H9 (cell line): Measurements from ENCODE around the gene FAM174C. TPM values are rescaled to one million over a fixed set of nuclear protein-coding genes. Genes with fewer than 3 reads are reported as not detected.

Experiments
- DNase-seq: peaks from one replicate; pipeline ENCODE4 v3.0.0-alpha.2; 2017
- H2AFZ ChIP-seq: one replicate; pipeline ENCODE4 v1.6.1; 2013; ENCODE audit warnings: mild to moderate bottlenecking, low read length, control low read depth, moderate library complexity
- H2AK5ac ChIP-seq: 2 replicates; pipeline ENCODE4 v1.6.1; 2013; ENCODE audit warnings: low read length, control low read depth, mixed read lengths; ENCODE audit not compliant: insufficient read length
- H2BK120ac ChIP-seq: one replicate; pipeline ENCODE4 v1.6.1; 2013; ENCODE audit warnings: low read depth, mild to moderate bottlenecking, low read length, control low read depth, inconsistent platforms; ENCODE audit not compliant: poor library complexity, severe bottlenecking
- H2BK12ac ChIP-seq: 2 replicates; pipeline ENCODE4 v1.6.1; 2013; ENCODE audit warnings: low read length, control low read depth, mixed read lengths, low read depth; ENCODE audit not compliant: insufficient read length
- H2BK15ac ChIP-seq: 2 replicates; pipeline ENCODE4 v1.6.1; 2013; ENCODE audit warnings: low read depth, low read length, control low read depth
- H2BK20ac ChIP-seq: one replicate; pipeline ENCODE4 v1.6.1; 2013; ENCODE audit warnings: low read depth, mild to moderate bottlenecking, low read length, control low read depth, inconsistent platforms; ENCODE audit not compliant: poor library complexity, severe bottlenecking
- H2BK5ac ChIP-seq: 2 replicates; pipeline ENCODE4 v1.6.1; 2013; ENCODE audit warnings: low read length, control low read depth, mixed read lengths; ENCODE audit not compliant: insufficient read length
- H3K14ac ChIP-seq: 2 replicates; pipeline ENCODE4 v1.6.1; 2013; ENCODE audit warnings: low read length, control low read depth; ENCODE audit not compliant: insufficient read depth
- H3K18ac ChIP-seq: 2 replicates; pipeline ENCODE4 v1.6.1; 2013; ENCODE audit warnings: low read depth, mild to moderate bottlenecking, mixed read lengths, low read length, control low read depth; ENCODE audit not compliant: insufficient read length
- H3K23ac ChIP-seq: 2 replicates; pipeline ENCODE4 v1.6.1; 2013; ENCODE audit warnings: low read length, control low read depth, mixed read lengths, low read depth; ENCODE audit not compliant: insufficient read length
- H3K23me2 ChIP-seq: 2 replicates; pipeline ENCODE4 v1.6.1; 2013; ENCODE audit warnings: low read depth, mild to moderate bottlenecking, mixed read lengths, low read length, control low read depth; ENCODE audit not compliant: insufficient read length, poor library complexity, severe bottlenecking
- H3K27ac ChIP-seq: 2 replicates; pipeline ENCODE4 v1.5.1; 2013; ENCODE audit warnings: low read length, control low read depth, mixed read lengths, low read depth; ENCODE audit not compliant: insufficient read length
- H3K27me3 ChIP-seq: 2 replicates; pipeline ENCODE4 v1.6.1; 2013; ENCODE audit warnings: low read length, control low read depth, inconsistent platforms; ENCODE audit not compliant: insufficient read depth
- H3K4ac ChIP-seq: 2 replicates; pipeline ENCODE4 v1.6.1; 2013; ENCODE audit warnings: low read depth, mild to moderate bottlenecking, control low read depth, inconsistent platforms, low read length, moderate library complexity
- H3K4me1 ChIP-seq: 2 replicates; pipeline ENCODE4 v1.6.1; 2013; ENCODE audit warnings: low read length, control low read depth, inconsistent platforms; ENCODE audit not compliant: insufficient read depth
- H3K4me2 ChIP-seq: 2 replicates; pipeline ENCODE4 v1.6.1; 2013; ENCODE audit warnings: low read length, control low read depth, mixed read lengths; ENCODE audit not compliant: insufficient read length, insufficient read depth
- H3K56ac ChIP-seq: 2 replicates; pipeline ENCODE4 v1.6.1; 2013; ENCODE audit warnings: low read depth, mild to moderate bottlenecking, mixed read lengths, low read length, control low read depth; ENCODE audit not compliant: insufficient read length
- H3K79me1 ChIP-seq: 2 replicates; pipeline ENCODE4 v1.6.1; 2013; ENCODE audit warnings: low read depth, mild to moderate bottlenecking, moderate library complexity, low read length, control low read depth, inconsistent platforms; ENCODE audit not compliant: insufficient read depth, poor library complexity, severe bottlenecking
- H3K79me2 ChIP-seq: 2 replicates; pipeline ENCODE4 v1.6.1; 2013; ENCODE audit warnings: low read length, control low read depth, inconsistent platforms; ENCODE audit not compliant: insufficient read depth
- H3K9ac ChIP-seq: 2 replicates; pipeline ENCODE4 v1.6.1; 2013; ENCODE audit warnings: low read length, control low read depth, mixed read lengths; ENCODE audit not compliant: insufficient read length; ENCODE audit errors: extremely low read depth
- H3K9me3 ChIP-seq: one replicate; pipeline ENCODE4 v1.6.1; 2013; ENCODE audit warnings: low read depth, low read length, inconsistent platforms; ENCODE audit not compliant: control insufficient read depth
- H3T11ph ChIP-seq: one replicate; pipeline ENCODE4 v1.6.1; 2013; ENCODE audit warnings: mild to moderate bottlenecking, low read length, control low read depth, inconsistent platforms
- H4K20me1 ChIP-seq: one replicate; pipeline ENCODE4 v1.6.1; 2013; ENCODE audit not compliant: control insufficient read depth, insufficient read length, insufficient read depth
- H4K5ac ChIP-seq: 2 replicates; pipeline ENCODE4 v1.6.1; 2013; ENCODE audit warnings: low read depth, mild to moderate bottlenecking, mixed read lengths, low read length, control low read depth; ENCODE audit not compliant: insufficient read length
- H4K8ac ChIP-seq: replicated peaks from 2 replicates; pipeline ENCODE4 v1.6.1; 2013; ENCODE audit warnings: low read length, control low read depth, mixed read lengths, low read depth; ENCODE audit not compliant: insufficient read length
- H4K91ac ChIP-seq: 2 replicates; pipeline ENCODE4 v1.6.1; 2013; ENCODE audit warnings: low read depth, mild to moderate bottlenecking, moderate library complexity, mixed read lengths, low read length, control low read depth; ENCODE audit not compliant: insufficient read length
- H3K27ac Mint-ChIP-seq, 3 experiments: 2 replicates in 2 of 3; 3 replicates in 1 of 3; pipeline ENCODE4 v1.8.0; 2020 to 2021; ENCODE audit warnings: mixed read lengths in 3 of 3, mild to moderate bottlenecking in 1 of 3, moderate library complexity in 1 of 3
- H3K27me3 Mint-ChIP-seq: 2 replicates; pipeline ENCODE4 v1.8.0; 2021; ENCODE audit warnings: low read depth, mild to moderate bottlenecking, moderate library complexity, mixed read lengths
- H3K36me3 Mint-ChIP-seq, 3 experiments: 2 replicates in 2 of 3; 3 replicates in 1 of 3; pipeline ENCODE4 v1.8.0; 2020 to 2021; ENCODE audit warnings: low read depth in 3 of 3, mixed read lengths in 3 of 3; ENCODE audit not compliant: insufficient read depth in 1 of 3
- H3K4me1 Mint-ChIP-seq, 2 experiments: 2 replicates each; pipeline ENCODE4 v1.8.0; 2020; ENCODE audit warnings: mixed read lengths in 2 of 2
- H3K4me3 Mint-ChIP-seq, 2 experiments: 2 replicates in 1 of 2; 3 replicates in 1 of 2; pipeline ENCODE4 v1.8.0; 2020 to 2021; ENCODE audit warnings: mild to moderate bottlenecking in 2 of 2, mixed read lengths in 2 of 2, moderate library complexity in 1 of 2
- H3K9me3 Mint-ChIP-seq, 2 experiments: 2 replicates in 1 of 2; 3 replicates in 1 of 2; pipeline ENCODE4 v1.8.0; 2020; ENCODE audit warnings: mild to moderate bottlenecking in 2 of 2, mixed read lengths in 2 of 2, moderate library complexity in 1 of 2
- WGBS: extraction: QIAGEN DNeasy Blood & Tissue Kit; methylation state at CpG from one replicate; pipeline ENCODE4 v1.1.7; 2013; ENCODE audit warnings: missing lambda C conversion rate, low lambda C conversion rate, mixed read lengths; ENCODE audit not compliant: insufficient read length; ENCODE audit errors: extremely low coverage; 5-methylcytosine and 5-hydroxymethylcytosine counted together
- total RNA-seq: library from RNA; stranded (reverse); gene quantifications from 2 replicates; pipeline ENCODE4 v1.2.1, GENCODE V29; 2021
- TF ChIP-seq, protein P1 (sequence below): fragments of 200-600 bp; sonication (generic); conservative IDR thresholded peaks from 3 replicates; pipeline ENCODE4 v1.8.0; 2021; ENCODE audit warnings: antibody characterized with exemption, mild to moderate bottlenecking

FAM174C gene
- total RNA-seq, 1 experiment from 2014 or later, result 63.0 TPM

DNA sequence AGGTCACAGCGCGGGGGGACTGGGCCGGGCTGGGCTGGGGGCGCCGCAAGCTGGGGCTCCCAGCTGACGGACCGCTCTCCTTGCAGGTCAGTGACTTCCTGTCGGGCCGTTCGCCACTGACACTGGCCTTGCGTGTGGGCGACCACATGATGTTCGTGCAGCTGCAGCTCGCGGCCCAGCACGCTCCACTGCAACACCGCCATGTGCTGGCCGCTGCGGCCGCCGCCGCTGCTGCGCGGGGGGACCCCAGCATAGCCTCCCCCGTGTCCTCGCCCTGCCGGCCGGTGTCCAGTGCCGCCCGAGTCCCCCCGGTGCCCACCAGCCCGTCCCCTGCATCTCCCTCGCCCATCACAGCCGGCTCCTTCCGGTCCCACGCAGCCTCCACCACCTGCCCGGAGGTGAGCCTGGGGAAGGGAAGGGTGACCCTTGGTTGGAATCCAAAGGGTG lies 21.2 kb upstream of the FAM174C start:
- no peak overlapping the region for H4K91ac ChIP-seq
- no peaks in the 10 kb centered on the region for H3K79me1 ChIP-seq
- no peak overlapping the region for H3K18ac ChIP-seq
- H3K36me3 Mint-ChIP-seq, result peaks cover 25 to 68% (median 54%) of the 10 kb centered on the region in 3 experiments; a peak in 6 of 7 replicates
- no peaks in the 10 kb centered on the region for H3K27me3 Mint-ChIP-seq
- H3K9ac ChIP-seq, result no peak overlapping the region
- no peaks in the 10 kb centered on the region; a peak in 1 of 5 replicates for H3K9me3 Mint-ChIP-seq
- H2BK20ac ChIP-seq, result no peak overlapping the region
- H2BK15ac ChIP-seq, result no peak overlapping the region
- no peak overlapping the region for H3K23ac ChIP-seq
- no peak overlapping the region for H3K27ac ChIP-seq
- WGBS, result no CpG with 5 or more reads among the region's 37 CpGs
- H4K5ac ChIP-seq, result no peak overlapping the region
- no peak overlapping the region for H2BK12ac ChIP-seq
- H3K56ac ChIP-seq, result no peak overlapping the region
- no peak overlapping the region for H2BK5ac ChIP-seq
- no peak for DNase-seq
- H2BK120ac ChIP-seq, result no peak overlapping the region
- H3T11ph ChIP-seq, result no peak overlapping the region
- H2AK5ac ChIP-seq, result no peak overlapping the region
- no peaks in the 10 kb centered on the region; the same call in 1 of the 2 replicates for H3K4me1 ChIP-seq
- H3K79me2 ChIP-seq, result peaks cover 11% of the 10 kb centered on the region; the same call in 1 of the 2 replicates
- no peaks in the 10 kb centered on the region for H4K20me1 ChIP-seq
- peaks cover 12% of the 10 kb centered on the region for H3K23me2 ChIP-seq
- H3K4me3 Mint-ChIP-seq, result no peak overlapping the region
- H3K27me3 ChIP-seq, result no peaks in the 10 kb centered on the region
- TF ChIP-seq, protein P1, sequence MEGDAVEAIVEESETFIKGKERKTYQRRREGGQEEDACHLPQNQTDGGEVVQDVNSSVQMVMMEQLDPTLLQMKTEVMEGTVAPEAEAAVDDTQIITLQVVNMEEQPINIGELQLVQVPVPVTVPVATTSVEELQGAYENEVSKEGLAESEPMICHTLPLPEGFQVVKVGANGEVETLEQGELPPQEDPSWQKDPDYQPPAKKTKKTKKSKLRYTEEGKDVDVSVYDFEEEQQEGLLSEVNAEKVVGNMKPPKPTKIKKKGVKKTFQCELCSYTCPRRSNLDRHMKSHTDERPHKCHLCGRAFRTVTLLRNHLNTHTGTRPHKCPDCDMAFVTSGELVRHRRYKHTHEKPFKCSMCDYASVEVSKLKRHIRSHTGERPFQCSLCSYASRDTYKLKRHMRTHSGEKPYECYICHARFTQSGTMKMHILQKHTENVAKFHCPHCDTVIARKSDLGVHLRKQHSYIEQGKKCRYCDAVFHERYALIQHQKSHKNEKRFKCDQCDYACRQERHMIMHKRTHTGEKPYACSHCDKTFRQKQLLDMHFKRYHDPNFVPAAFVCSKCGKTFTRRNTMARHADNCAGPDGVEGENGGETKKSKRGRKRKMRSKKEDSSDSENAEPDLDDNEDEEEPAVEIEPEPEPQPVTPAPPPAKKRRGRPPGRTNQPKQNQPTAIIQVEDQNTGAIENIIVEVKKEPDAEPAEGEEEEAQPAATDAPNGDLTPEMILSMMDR, result no peak
- no peak overlapping the region for H3K14ac ChIP-seq
- H3K4me1 Mint-ChIP-seq, result peaks cover 17 to 34% of the 10 kb centered on the region in 2 experiments
- H2AFZ ChIP-seq, result no peak overlapping the region
- no peak overlapping the region for H4K8ac ChIP-seq
- peak overlapping the region in 2 of 3 experiments; percentile 70 to 89; a peak in 2 of 7 replicates for H3K27ac Mint-ChIP-seq
- H3K4me2 ChIP-seq, result no peak overlapping the region
- no peaks in the 10 kb centered on the region for H3K9me3 ChIP-seq
- H3K4ac ChIP-seq, result no peak overlapping the region
